GM23338 (cell line): ENCODE results near the gene CNDP1.

Experiments
- CREB1 ChIP-seq: fragments of 250-450 bp; sonication (Bioruptor Pico); IDR thresholded peaks from 2 replicates; pipeline ENCODE4 v1.5.0; 2020; ENCODE audit warnings: low read depth, mild to moderate bottlenecking, moderate library complexity
- EZH2 ChIP-seq: fragments of 200-600 bp; sonication (generic); IDR thresholded peaks from one replicate; pipeline ENCODE4 v1.8.0; 2017; ENCODE audit warnings: antibody characterized with exemption, mild to moderate bottlenecking, low read depth; ENCODE audit not compliant: unreplicated experiment
- EZH2phosphoT487 ChIP-seq: fragments of 200-600 bp; sonication (generic); IDR thresholded peaks from one replicate; pipeline ENCODE4 v1.8.1; 2018; ENCODE audit warnings: antibody characterized with exemption; ENCODE audit not compliant: unreplicated experiment
- POLR2AphosphoS5 ChIP-seq: IDR thresholded peaks from 2 replicates; pipeline ENCODE4 v1.6.1; 2016; ENCODE audit warnings: antibody characterized with exemption, low read depth
- STAT1 ChIP-seq: IDR thresholded peaks from one replicate; pipeline ENCODE4 v1.6.1; 2016; ENCODE audit warnings: antibody characterized with exemption; ENCODE audit not compliant: unreplicated experiment
- ZNF114 ChIP-seq: fragments of 250-450 bp; sonication (Bioruptor Pico); IDR thresholded peaks from 2 replicates; pipeline ENCODE4 v1.5.0; 2020; ENCODE audit warnings: mild to moderate bottlenecking, moderate library complexity
- ZNF331 ChIP-seq: fragments of 250-450 bp; sonication (Bioruptor Pico); IDR thresholded peaks from 2 replicates; pipeline ENCODE4 v1.5.0; 2020; ENCODE audit warnings: low read depth, mild to moderate bottlenecking, moderate library complexity
- TF ChIP-seq, protein P1 (sequence below), 2 experiments: fragments of 200-600 bp in 1 of 2; sonication (generic) in 1 of 2; conservative IDR thresholded peaks; 2 replicates each; pipeline versions ENCODE4 v1.5.1 to v1.6.1; 2016 to 2017; ENCODE audit warnings: antibody characterized with exemption in 2 of 2, low read depth in 2 of 2, mild to moderate bottlenecking in 2 of 2, moderate library complexity in 1 of 2
- TF ChIP-seq, protein P2 (sequence below): IDR thresholded peaks from one replicate; pipeline ENCODE4 v1.6.1; 2018; ENCODE audit warnings: antibody characterized with exemption; ENCODE audit not compliant: unreplicated experiment

DNA sequence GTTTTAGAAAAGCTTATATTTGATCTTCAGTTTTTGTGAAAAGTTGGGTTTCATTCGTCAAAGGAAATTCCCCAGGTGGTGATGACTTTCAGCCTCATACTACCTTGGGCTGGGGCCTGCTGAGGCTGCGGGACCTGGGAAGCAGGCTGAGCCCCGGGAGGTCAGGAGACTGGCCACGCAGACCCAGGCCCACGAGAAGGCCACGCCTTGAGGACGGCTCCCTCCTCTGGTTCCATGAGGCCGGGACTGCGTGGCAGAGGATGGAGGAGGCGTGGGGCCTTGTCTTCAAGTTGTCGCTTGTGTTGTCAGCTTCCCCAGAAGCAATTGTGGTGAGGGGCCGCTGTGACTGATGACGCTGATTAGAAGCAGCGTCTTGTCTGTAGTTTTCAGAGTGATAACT lies 26.4 kb upstream of the CNDP1 start:
- TF ChIP-seq, protein P1, sequence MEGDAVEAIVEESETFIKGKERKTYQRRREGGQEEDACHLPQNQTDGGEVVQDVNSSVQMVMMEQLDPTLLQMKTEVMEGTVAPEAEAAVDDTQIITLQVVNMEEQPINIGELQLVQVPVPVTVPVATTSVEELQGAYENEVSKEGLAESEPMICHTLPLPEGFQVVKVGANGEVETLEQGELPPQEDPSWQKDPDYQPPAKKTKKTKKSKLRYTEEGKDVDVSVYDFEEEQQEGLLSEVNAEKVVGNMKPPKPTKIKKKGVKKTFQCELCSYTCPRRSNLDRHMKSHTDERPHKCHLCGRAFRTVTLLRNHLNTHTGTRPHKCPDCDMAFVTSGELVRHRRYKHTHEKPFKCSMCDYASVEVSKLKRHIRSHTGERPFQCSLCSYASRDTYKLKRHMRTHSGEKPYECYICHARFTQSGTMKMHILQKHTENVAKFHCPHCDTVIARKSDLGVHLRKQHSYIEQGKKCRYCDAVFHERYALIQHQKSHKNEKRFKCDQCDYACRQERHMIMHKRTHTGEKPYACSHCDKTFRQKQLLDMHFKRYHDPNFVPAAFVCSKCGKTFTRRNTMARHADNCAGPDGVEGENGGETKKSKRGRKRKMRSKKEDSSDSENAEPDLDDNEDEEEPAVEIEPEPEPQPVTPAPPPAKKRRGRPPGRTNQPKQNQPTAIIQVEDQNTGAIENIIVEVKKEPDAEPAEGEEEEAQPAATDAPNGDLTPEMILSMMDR (conservative IDR thresholded peaks at IDR 0.05; ENCODE audit: low read depth in 2 of 2), result no peak
- TF ChIP-seq, protein P2, sequence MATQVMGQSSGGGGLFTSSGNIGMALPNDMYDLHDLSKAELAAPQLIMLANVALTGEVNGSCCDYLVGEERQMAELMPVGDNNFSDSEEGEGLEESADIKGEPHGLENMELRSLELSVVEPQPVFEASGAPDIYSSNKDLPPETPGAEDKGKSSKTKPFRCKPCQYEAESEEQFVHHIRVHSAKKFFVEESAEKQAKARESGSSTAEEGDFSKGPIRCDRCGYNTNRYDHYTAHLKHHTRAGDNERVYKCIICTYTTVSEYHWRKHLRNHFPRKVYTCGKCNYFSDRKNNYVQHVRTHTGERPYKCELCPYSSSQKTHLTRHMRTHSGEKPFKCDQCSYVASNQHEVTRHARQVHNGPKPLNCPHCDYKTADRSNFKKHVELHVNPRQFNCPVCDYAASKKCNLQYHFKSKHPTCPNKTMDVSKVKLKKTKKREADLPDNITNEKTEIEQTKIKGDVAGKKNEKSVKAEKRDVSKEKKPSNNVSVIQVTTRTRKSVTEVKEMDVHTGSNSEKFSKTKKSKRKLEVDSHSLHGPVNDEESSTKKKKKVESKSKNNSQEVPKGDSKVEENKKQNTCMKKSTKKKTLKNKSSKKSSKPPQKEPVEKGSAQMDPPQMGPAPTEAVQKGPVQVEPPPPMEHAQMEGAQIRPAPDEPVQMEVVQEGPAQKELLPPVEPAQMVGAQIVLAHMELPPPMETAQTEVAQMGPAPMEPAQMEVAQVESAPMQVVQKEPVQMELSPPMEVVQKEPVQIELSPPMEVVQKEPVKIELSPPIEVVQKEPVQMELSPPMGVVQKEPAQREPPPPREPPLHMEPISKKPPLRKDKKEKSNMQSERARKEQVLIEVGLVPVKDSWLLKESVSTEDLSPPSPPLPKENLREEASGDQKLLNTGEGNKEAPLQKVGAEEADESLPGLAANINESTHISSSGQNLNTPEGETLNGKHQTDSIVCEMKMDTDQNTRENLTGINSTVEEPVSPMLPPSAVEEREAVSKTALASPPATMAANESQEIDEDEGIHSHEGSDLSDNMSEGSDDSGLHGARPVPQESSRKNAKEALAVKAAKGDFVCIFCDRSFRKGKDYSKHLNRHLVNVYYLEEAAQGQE, result no peak
- no peak for TF ChIP-seq EZH2
- TF ChIP-seq EZH2phosphoT487, result no peak
- TF ChIP-seq POLR2AphosphoS5, result no peak
- TF ChIP-seq CREB1, result no peak
- no peak for TF ChIP-seq STAT1
- no peak for TF ChIP-seq ZNF114 (CRISPR knock-in tag)
- no peak for TF ChIP-seq ZNF331
